ENCODE measurements around the gene LRRC1. TPM values are rescaled to one million over a fixed set of nuclear protein-coding genes. Genes with fewer than 3 reads are reported as not detected.

Gene LRRC1
- total RNA-seq, 1 experiment from 2014 or later: 10.3 TPM

DNA sequence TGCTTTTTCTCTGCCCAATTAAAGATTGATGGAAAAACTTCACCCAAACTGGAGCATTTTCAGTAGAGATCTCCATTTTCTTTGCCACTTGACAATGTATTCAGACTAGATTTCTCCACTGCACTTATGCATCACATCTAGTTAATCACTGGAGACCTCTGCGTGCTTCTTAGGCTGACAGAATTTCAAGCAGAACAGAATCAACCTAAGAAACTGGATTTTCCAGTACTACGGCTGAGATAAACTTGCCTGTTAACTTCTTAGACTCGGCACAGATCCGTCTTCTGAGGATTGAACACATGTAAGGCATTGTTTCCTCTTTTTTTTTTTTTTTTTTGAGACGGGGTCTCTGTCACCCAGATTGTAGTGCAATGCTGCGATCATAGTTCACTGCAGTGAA, 139.2 kb downstream of the LRRC1 start:
- no peak overlapping the region for H3T11ph ChIP-seq (ENCODE audit: low read length)
- no peak overlapping the region for H2BK15ac ChIP-seq (ENCODE audit: low read depth, low read length)
- H3K23ac ChIP-seq (ENCODE audit: insufficient read length, low read depth, low read length): no peak overlapping the region
- no peak overlapping the region for H2BK5ac ChIP-seq (ENCODE audit: insufficient read length, low read length)
- H3K36me3 Mint-ChIP-seq (ENCODE audit: insufficient read depth in 1 of 3, low read depth in 3 of 3): peaks cover 3 to 8% (median 4%) of the 10 kb centered on the region in 3 experiments; a peak in 4 of 7 replicates
- no peak overlapping the region for H3K4me3 Mint-ChIP-seq
- H3K79me2 ChIP-seq (ENCODE audit: insufficient read depth, low read length): no peaks in the 10 kb centered on the region
- no peak overlapping the region for H2AFZ ChIP-seq (ENCODE audit: low read length)
- no peak overlapping the region for H3K27ac ChIP-seq (ENCODE audit: insufficient read length, low read depth, low read length)
- no peaks in the 10 kb centered on the region; a peak in 1 of 5 replicates for H3K9me3 Mint-ChIP-seq
- no peak overlapping the region for H3K18ac ChIP-seq (ENCODE audit: insufficient read length, low read depth, low read length)
- no peaks in the 10 kb centered on the region for H4K20me1 ChIP-seq (ENCODE audit: control insufficient read depth, insufficient read depth, insufficient read length)
- no peak overlapping the region for H2AK5ac ChIP-seq (ENCODE audit: insufficient read length, low read length)
- no peaks in the 10 kb centered on the region for H3K79me1 ChIP-seq (ENCODE audit: insufficient read depth, low read depth, low read length, poor library complexity, severe bottlenecking)
- H3K9ac ChIP-seq (ENCODE audit: extremely low read depth, insufficient read length, low read length): no peak overlapping the region
- no peak overlapping the region for H3K4ac ChIP-seq (ENCODE audit: low read depth, low read length)
- H2BK20ac ChIP-seq (ENCODE audit: low read depth, low read length, poor library complexity, severe bottlenecking): no peak overlapping the region
- no peak overlapping the region for H3K4me2 ChIP-seq (ENCODE audit: insufficient read depth, insufficient read length, low read length)
- H2BK12ac ChIP-seq (ENCODE audit: insufficient read length, low read depth, low read length): no peak overlapping the region
- H3K27me3 Mint-ChIP-seq (ENCODE audit: low read depth): peaks cover 2% of the 10 kb centered on the region; the same call in 1 of the 2 replicates
- no peak overlapping the region for H4K5ac ChIP-seq (ENCODE audit: insufficient read length, low read depth, low read length)
- no peak overlapping the region for H3K14ac ChIP-seq (ENCODE audit: insufficient read depth, low read length)
- H3K56ac ChIP-seq (ENCODE audit: insufficient read length, low read depth, low read length): no peak overlapping the region
- H3K4me1 Mint-ChIP-seq: no peaks in the 10 kb centered on the region
- no peaks in the 10 kb centered on the region for H3K27me3 ChIP-seq (ENCODE audit: insufficient read depth, low read length)
- H3K9me3 ChIP-seq (ENCODE audit: control insufficient read depth, low read depth, low read length): no peaks in the 10 kb centered on the region
- no peak overlapping the region for H4K91ac ChIP-seq (ENCODE audit: insufficient read length, low read depth, low read length)
- no peaks in the 10 kb centered on the region for H3K4me1 ChIP-seq (ENCODE audit: insufficient read depth, low read length)
- DNase-seq: no peak
- no CpG with 5 or more reads among the region's 6 CpGs for WGBS (ENCODE audit: extremely low coverage, insufficient read length, low lambda C conversion rate)
- H2BK120ac ChIP-seq (ENCODE audit: low read depth, low read length, poor library complexity, severe bottlenecking): no peak overlapping the region
- no peak overlapping the region for H4K8ac ChIP-seq (replicated peaks; ENCODE audit: insufficient read length, low read depth, low read length)
- H3K23me2 ChIP-seq (ENCODE audit: insufficient read length, low read depth, low read length, poor library complexity, severe bottlenecking): no peaks in the 10 kb centered on the region
- TF ChIP-seq, protein P1, sequence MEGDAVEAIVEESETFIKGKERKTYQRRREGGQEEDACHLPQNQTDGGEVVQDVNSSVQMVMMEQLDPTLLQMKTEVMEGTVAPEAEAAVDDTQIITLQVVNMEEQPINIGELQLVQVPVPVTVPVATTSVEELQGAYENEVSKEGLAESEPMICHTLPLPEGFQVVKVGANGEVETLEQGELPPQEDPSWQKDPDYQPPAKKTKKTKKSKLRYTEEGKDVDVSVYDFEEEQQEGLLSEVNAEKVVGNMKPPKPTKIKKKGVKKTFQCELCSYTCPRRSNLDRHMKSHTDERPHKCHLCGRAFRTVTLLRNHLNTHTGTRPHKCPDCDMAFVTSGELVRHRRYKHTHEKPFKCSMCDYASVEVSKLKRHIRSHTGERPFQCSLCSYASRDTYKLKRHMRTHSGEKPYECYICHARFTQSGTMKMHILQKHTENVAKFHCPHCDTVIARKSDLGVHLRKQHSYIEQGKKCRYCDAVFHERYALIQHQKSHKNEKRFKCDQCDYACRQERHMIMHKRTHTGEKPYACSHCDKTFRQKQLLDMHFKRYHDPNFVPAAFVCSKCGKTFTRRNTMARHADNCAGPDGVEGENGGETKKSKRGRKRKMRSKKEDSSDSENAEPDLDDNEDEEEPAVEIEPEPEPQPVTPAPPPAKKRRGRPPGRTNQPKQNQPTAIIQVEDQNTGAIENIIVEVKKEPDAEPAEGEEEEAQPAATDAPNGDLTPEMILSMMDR (conservative IDR thresholded peaks at IDR 0.05): no peak
- no peak overlapping the region for H3K27ac Mint-ChIP-seq

Data from H9 (cell line).